Measurements from ENCODE around the gene SEZ6L2.

- TF ChIP-seq, protein P1, sequence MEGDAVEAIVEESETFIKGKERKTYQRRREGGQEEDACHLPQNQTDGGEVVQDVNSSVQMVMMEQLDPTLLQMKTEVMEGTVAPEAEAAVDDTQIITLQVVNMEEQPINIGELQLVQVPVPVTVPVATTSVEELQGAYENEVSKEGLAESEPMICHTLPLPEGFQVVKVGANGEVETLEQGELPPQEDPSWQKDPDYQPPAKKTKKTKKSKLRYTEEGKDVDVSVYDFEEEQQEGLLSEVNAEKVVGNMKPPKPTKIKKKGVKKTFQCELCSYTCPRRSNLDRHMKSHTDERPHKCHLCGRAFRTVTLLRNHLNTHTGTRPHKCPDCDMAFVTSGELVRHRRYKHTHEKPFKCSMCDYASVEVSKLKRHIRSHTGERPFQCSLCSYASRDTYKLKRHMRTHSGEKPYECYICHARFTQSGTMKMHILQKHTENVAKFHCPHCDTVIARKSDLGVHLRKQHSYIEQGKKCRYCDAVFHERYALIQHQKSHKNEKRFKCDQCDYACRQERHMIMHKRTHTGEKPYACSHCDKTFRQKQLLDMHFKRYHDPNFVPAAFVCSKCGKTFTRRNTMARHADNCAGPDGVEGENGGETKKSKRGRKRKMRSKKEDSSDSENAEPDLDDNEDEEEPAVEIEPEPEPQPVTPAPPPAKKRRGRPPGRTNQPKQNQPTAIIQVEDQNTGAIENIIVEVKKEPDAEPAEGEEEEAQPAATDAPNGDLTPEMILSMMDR (IDR thresholded peaks at IDR 0.05) = no peak
- no peak for TF ChIP-seq POLR2A (IDR thresholded peaks at IDR 0.05)
Observed at GRCh38 chr16:29824589-29825144, 74.7 kb downstream of the SEZ6L2 start.

Measured in Peyer's patch (tissue), 4 donors.